CD4-positive, alpha-beta T cell treated with Interleukin-12 subunit alpha and Interleukin-12 subunit beta, for 1 hour (primary cell): Measurements from ENCODE around the gene ATP13A5.

ENCODE experiments used
- DNase-seq: peaks from one replicate; pipeline ENCODE4 v3.0.0-alpha.2; 2020

Gene ATP13A5

DNA sequence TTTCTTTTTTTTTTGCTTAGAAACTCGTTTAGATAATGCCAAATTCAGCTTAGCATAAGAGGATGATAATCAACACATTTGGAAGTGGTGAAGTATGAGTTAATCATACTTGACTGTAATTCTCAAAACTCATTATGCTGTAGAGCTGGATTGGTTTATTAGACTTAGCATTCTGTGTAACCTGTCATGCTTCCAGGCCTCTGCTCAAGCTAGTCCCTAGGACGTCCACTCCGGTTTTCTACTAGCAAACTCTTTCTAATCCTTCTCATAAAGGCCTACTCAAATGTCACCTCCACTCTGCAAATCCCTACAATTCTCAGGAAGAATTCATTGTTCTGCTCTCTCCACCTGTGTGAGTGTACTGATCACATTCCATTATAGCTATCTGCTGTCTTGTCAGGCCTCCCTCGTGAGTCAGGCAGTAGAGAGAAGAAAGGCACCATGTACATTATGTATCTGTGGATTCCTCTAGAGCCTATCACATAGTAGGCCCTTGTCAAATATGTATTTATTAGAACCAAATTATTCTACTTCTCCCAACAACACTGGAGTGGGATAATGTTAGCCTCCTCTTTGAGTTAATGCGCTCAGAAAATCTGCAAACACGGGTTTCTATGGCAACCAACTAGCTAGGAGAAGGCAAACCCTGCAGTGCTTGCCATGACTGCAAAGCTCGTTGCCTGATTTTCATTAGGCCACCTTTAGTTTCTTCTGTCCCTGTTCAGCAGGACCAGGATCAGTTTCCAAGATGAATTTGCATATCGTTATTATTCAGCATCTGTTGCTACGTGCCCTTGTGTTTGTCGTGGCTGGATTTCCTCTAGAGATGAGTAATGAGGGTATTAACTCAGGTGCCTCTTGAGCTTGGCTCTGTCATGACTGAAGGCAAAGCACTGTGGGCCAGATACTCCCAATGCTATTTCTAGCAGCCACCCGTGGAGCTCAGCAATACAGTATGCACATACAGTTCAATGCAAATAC, 30.7 kb downstream of the ATP13A5 start:
- no peak for DNase-seq

GRCh38 chr3:193346259-193346658, 32.3 kb downstream of the ATP13A5 start:
- DNase-seq: no peak

DNA sequence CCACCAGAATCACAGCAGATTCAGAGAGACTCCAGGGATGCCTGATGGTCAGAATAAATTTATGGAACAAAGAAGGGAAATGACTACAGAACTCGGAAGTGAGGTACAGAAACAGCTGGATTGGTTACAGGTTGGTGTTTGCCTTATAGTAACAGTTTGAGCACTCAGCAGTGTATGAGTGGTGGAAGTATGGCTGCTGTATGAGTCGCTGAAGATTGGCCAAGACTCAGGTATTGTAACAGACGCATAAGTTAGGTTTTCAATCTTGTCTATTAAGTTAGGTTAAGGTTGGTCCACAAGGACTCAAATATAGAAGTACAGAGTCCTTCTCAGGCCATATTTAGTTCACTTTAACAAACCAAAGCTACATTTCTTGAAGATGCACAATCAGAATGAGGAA, 33.1 kb downstream of the ATP13A5 start:
- no peak for DNase-seq

GRCh38 chr3:193344486-193344885, 34.1 kb downstream of the ATP13A5 start:
- no peak for DNase-seq

GRCh38 chr3:193343726-193344222, 34.8 kb downstream of the ATP13A5 start:
- no peak for DNase-seq

- DNase-seq: no peak
Measured at GRCh38 chr3:193342551-193342950, 36.0 kb downstream of the ATP13A5 start.

GRCh38 chr3:193335031-193335430, 43.5 kb downstream of the ATP13A5 start:
- no peak for DNase-seq

- no peak for DNase-seq
Measured at GRCh38 chr3:193333229-193333628, 45.3 kb downstream of the ATP13A5 start.

DNA sequence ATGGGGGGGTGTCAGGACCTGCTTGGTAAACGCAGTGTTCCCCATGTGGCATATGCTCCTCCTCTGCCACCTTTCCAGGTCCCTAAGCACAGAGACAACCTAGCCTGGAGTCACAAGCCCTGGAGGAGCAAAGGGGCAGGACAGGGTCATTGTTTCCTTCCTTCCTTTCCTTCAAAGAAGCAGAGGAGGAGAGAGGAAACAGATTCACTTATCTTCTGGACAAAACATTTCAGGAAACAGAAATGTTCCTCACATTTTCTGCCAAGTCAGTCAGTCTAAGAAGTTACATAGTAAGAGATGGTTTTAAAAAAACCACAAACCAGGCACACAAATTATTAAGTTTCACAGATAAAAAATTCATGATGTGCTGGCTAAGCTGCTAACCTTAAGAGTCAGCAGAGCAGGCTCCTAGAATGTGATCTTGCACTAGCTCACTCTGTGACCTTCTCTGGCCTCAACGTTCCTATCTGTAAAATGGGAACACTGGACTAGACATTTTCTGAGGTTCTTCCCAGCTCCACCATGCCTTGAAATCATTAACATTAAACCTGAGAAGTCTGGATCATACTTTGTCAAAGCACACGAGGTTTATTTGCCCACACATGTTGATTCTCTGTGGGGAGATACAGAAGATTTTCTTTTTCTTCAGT, 47.9 kb downstream of the ATP13A5 start:
- DNase-seq: no peak

- DNase-seq: no peak
Measured at GRCh38 chr3:193317682-193318300, 60.8 kb downstream of the ATP13A5 start.

DNA sequence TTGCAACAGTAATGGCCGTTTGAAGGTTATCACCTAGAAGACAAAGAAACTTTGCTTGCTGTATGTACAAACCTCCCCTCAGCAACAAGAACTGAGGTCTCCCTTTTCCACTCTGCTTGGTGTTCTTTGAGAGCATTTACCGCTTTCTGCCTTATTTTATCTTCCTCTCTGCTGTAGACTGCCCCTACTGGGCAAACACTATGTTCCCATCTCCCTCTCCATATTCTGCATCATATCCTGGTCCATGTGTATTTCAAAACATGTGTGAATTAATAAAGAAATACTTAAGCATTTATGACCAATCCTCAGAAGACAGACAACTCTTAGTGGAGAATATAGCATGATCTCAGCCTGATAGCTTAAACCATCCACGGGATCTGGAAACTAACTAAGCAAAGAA, 64.4 kb downstream of the ATP13A5 start:
- no peak for DNase-seq

GRCh38 chr3:193313061-193313958, 65.2 kb downstream of the ATP13A5 start:
- no peak for DNase-seq

DNA sequence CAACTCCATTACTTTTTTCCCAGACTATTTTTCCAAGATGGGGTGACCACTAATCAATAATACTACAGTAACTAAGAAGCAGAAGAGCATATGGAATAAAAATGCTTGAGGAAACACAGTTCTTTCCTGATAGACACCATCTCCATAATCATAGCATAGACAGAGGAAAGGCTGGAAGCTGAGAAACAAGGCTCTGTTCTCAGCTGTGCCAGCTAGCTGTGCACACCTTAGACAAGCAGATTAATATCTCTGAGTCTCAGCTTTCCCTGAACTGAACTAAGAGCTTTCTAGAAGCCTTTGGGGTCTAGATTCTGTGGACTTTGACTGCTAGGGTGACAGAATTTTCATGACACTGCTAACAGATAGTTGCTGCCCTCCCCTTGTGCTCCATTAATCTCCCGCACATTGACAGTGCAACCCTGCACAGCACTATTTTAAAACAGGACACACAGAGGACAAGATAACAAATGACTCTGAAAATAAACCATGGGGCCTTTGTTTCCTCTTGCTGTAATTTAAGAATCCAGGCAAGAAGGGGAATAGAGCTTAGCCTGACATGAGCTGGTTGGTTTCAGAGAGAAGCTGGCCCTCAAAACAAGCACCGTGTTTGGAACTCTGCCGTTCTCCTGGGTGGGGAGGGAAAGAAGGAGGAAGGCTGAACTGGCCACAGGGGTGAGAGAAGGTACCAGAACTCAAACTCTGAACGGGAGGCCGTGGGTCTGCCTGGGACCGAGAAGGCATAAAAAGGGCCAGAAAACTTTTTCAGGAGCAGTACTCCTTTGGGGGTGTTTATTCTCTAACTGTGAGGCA, 67.4 kb downstream of the ATP13A5 start:
- DNase-seq: no peak

GRCh38 chr3:193305356-193305755, 73.2 kb downstream of the ATP13A5 start:
- no peak for DNase-seq

DNA sequence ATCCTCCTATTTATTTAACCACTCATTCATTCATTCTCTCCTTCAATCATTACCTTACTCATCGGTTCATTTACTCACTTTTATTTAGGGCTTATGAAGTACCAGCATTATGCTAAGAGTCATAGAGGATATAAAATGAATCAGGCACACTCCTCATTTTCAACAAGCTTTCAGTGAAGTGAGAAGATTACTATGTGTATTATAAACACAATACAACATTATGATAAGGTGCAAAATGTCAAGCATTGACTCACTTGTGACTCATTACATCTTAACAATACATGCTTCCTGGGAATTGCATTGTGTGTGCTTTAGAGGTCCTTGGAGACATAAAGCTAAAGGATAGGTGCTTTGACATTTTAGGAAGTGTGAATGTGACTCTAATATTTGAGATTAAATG, 77.1 kb downstream of the ATP13A5 start:
- DNase-seq: no peak

GRCh38 chr3:193297421-193297820, 81.1 kb downstream of the ATP13A5 start:
- DNase-seq: no peak

DNA sequence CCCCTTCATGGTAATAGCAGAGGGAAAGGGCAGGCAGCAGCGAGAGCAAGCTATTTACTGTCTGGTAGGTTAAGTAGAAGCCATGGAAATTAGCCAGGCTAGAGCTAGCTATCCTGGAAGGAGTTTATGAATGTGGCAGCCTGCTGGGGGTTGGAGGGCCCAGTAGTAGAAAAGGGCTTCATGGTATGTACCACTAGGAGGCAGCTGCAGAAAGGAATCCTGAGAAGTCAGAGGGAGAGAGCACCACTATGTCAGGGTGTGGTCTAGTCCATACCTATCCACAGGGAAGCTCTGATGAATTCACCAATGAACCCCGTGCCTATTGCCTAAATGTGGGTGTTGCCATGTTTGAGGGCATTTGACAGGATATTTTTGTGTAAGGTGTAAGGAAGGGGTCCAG, 82.6 kb downstream of the ATP13A5 start:
- no peak for DNase-seq

GRCh38 chr3:193292386-193292785, 86.2 kb downstream of the ATP13A5 start:
- no peak for DNase-seq

GRCh38 chr3:193271101-193271840, 107.3 kb downstream of the ATP13A5 start:
- no peak for DNase-seq

DNA sequence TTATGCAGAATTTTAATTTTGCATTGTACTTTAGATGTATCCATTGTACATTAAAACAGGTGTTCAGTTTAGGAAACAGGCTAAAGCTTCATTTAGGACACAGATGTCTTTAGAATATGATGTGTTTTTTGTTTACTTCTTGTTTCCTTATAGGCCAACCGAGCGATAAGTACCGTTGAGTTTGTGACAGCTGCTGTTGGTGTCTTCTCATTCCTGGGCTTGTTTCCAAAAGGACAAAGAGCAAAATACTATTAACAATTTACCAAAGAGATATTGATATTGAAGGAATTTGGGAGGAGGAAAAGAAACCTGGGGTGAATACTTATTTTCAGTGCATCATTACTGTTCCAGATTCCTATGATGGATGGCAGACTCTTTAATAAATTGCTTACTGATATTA, 108.1 kb downstream of the ATP13A5 start:
- no peak for DNase-seq
